HEK293 (cell line): ENCODE data around the gene ADGRB3.
"Not testable (repeated sequence)": the region's sequence is repeated elsewhere in the genome, so short reads cannot be mapped to it uniquely, and the experiment has no call there.

Experiments used
- CTCF ChIP-seq: fragments of 450-650 bp; formaldehyde crosslinking; IDR thresholded peaks from 2 replicates; pipeline ENCODE4 v1.5.1; 2016; ENCODE audit warnings: missing biosample characterization, missing genetic modification characterization
- REST ChIP-seq: fragments of 450-650 bp; formaldehyde crosslinking; IDR thresholded peaks from 2 replicates; pipeline ENCODE4 v1.5.1; 2016; ENCODE audit warnings: missing biosample characterization, missing genetic modification characterization
- TCF7L2 ChIP-seq: IDR thresholded peaks from 2 replicates; pipeline ENCODE4 v1.6.1; 2011; ENCODE audit warnings: low read depth, mild to moderate bottlenecking, inconsistent platforms, low read length, moderate library complexity, borderline replicate concordance
- WT1 ChIP-seq: fragments of 450-650 bp; formaldehyde crosslinking; IDR thresholded peaks from 2 replicates; pipeline ENCODE4 v1.5.1; 2016; ENCODE audit warnings: missing biosample characterization, missing genetic modification characterization
- ZBTB21 ChIP-seq: fragments of 450-650 bp; formaldehyde crosslinking; IDR thresholded peaks from 2 replicates; pipeline ENCODE4 v1.5.1; 2017; ENCODE audit warnings: missing biosample characterization, missing genetic modification characterization
- ZBTB6 ChIP-seq: fragments of 450-650 bp; formaldehyde crosslinking; IDR thresholded peaks from 2 replicates; pipeline ENCODE4 v1.5.1; 2017; ENCODE audit warnings: missing biosample characterization, missing genetic modification characterization
- ZBTB7A ChIP-seq: fragments of 450-650 bp; formaldehyde crosslinking; IDR thresholded peaks from 2 replicates; pipeline ENCODE4 v1.5.1; 2016; ENCODE audit warnings: low read depth, missing biosample characterization, missing genetic modification characterization
- ZNF133 ChIP-seq: fragments of 450-650 bp; formaldehyde crosslinking; IDR thresholded peaks from 2 replicates; pipeline ENCODE4 v1.5.1; 2016; ENCODE audit warnings: missing biosample characterization, missing genetic modification characterization
- ZNF184 ChIP-seq: fragments of 450-650 bp; IDR thresholded peaks from 2 replicates; pipeline ENCODE4 v1.5.1; 2018; ENCODE audit warnings: missing biosample characterization, mild to moderate bottlenecking, missing genetic modification characterization
- ZNF274 ChIP-seq, 2 experiments: fragments of 200-500 bp in 1 of 2; fragments of 450-650 bp in 1 of 2; sonication (Bioruptor generic) in 1 of 2; formaldehyde crosslinking in 1 of 2; IDR thresholded peaks; 2 replicates each; pipeline versions ENCODE4 v1.5.1 to v1.6.1; 2014 to 2016; ENCODE audit warnings: borderline replicate concordance in 1 of 2, inconsistent platforms in 1 of 2, low read length in 1 of 2, missing biosample characterization in 1 of 2, missing genetic modification characterization in 1 of 2
- ZNF449 ChIP-seq: fragments of 450-650 bp; formaldehyde crosslinking; IDR thresholded peaks from 2 replicates; pipeline ENCODE4 v1.5.1; 2017; ENCODE audit warnings: missing biosample characterization, mild to moderate bottlenecking, missing genetic modification characterization, moderate library complexity
- ZNF639 ChIP-seq: fragments of 450-650 bp; formaldehyde crosslinking; IDR thresholded peaks from 2 replicates; pipeline ENCODE4 v1.5.1; 2016; ENCODE audit warnings: missing biosample characterization, missing genetic modification characterization
- ZNF701 ChIP-seq: fragments of 450-650 bp; formaldehyde crosslinking; IDR thresholded peaks from 2 replicates; pipeline ENCODE4 v1.5.1; 2016; ENCODE audit warnings: missing biosample characterization, missing genetic modification characterization
- ZNF777 ChIP-seq: fragments of 450-650 bp; formaldehyde crosslinking; IDR thresholded peaks from 2 replicates; pipeline ENCODE4 v1.5.1; 2017; ENCODE audit warnings: missing biosample characterization, missing genetic modification characterization, borderline replicate concordance

GRCh38 chr6:68744376-68744775, 109.3 kb downstream of the ADGRB3 start:
- TF ChIP-seq ZNF449 (tag by site-specific recombination); ZNF701; ZNF274 (IDR thresholded peaks at IDR 0.05; ENCODE audit: low read length); ZNF274 (tag by site-specific recombination; IDR thresholded peaks at IDR 0.05; ENCODE audit: borderline replicate concordance); ZNF133 (tag by site-specific recombination); WT1; CTCF; ZBTB6 (tag by site-specific recombination); TCF7L2; ZNF639 (tag by site-specific recombination); REST; ZNF184 (tag by site-specific recombination); ZNF777; ZBTB7A (tag by site-specific recombination); ZBTB21 (tag by site-specific recombination): not testable (repeated sequence)
